A204.1 (cell line): ENCODE data around the gene CPNE7.
"Not testable (repeated sequence)": the region's sequence is repeated elsewhere in the genome, so short reads cannot be mapped to it uniquely, and the experiment has no call there.

ENCODE experiments used
- FAIRE-seq: peaks from 2 replicates; lab custom pipeline; 2012; peaks lifted over from hg19 to GRCh38; lab: Jason Lieb, UNC

CPNE7 gene

GRCh38 chr16:89567656-89568594 is 7.6 kb upstream of the CPNE7 start:
- no peak for FAIRE-seq

- no peak for FAIRE-seq
Measured at GRCh38 chr16:89569506-89570341, 5.8 kb upstream of the CPNE7 start.

DNA sequence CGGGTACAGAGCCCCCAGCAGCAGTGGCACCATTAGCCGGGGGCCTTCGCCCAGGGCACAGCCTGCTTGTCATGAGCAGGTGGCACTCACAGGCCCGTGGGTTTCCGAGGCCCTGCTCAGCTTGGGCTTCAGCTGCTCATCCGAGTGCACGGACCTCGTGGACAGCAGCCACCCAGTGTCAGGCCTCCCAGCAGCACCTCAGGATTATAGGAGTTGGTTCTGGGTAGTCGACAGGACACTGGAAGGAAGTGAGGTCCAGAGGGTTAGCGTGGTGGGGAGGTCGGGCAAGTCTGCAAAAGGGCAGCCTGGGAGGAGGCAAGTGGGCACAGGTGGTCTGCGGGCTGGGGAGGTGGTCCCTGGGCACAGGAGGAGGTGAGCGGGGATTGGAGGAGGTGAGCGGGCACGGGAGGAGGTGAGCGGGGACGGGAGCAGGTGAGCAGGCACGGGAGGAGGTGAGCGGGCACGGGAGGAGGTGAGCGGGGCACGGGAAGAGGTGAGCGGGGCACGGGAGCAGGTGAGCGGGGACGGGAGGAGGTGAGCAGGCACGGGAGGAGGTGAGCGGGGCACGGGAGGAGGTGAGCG is 5.1 kb upstream of the CPNE7 start:
- no peak for FAIRE-seq

DNA sequence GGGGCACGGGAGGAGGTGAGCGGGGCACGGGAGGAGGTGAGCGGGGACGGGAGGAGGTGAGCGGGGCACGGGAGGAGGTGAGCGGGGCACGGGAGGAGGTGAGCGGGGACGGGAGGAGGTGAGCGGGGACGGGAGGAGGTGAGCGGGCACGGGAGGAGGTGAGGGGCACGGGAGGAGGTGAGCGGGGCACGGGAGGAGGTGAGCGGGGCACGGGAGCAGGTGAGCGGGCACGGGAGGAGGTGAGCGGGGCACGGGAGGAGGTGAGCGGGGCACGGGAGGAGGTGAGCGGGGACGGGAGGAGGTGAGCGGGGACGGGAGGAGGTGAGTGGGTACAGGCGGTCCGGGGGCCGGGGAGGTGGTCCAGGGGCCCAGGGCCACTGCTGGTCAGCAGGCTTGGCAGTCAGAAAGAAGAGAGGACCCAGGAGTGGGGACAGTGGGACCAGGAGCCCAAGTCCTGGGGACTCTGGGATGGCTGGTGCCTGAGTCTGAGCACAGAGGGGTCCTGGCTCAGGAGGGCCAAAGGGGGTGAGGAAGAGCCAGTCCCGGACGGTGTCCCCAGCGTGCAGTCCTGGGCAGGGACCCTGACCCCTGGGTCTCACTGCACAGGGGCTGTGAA is 4.5 kb upstream of the CPNE7 start:
- not testable (repeated sequence) for FAIRE-seq

GRCh38 chr16:89571636-89572035 is 3.9 kb upstream of the CPNE7 start:
- no peak for FAIRE-seq

DNA sequence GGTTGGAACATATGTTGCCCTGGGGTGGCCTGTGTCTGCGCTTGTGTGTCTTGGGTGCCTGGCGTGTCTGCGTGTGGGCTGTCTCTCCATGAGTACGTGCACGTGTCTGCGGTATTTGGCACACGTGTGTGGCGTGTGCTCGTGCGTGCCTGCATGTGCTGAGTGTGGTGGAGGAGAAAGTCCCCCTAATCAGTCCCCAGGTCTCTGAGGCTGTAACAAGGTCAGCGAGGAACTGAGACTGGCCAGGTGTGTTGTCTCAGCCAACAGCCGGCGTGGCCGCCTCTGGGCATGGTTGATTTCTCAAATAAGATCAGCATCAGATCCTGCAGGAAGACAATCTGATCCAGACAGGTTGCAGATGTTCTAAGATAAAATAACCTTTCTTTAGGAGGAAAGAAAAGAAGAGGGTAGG is 3.5 kb upstream of the CPNE7 start:
- no peak for FAIRE-seq

DNA sequence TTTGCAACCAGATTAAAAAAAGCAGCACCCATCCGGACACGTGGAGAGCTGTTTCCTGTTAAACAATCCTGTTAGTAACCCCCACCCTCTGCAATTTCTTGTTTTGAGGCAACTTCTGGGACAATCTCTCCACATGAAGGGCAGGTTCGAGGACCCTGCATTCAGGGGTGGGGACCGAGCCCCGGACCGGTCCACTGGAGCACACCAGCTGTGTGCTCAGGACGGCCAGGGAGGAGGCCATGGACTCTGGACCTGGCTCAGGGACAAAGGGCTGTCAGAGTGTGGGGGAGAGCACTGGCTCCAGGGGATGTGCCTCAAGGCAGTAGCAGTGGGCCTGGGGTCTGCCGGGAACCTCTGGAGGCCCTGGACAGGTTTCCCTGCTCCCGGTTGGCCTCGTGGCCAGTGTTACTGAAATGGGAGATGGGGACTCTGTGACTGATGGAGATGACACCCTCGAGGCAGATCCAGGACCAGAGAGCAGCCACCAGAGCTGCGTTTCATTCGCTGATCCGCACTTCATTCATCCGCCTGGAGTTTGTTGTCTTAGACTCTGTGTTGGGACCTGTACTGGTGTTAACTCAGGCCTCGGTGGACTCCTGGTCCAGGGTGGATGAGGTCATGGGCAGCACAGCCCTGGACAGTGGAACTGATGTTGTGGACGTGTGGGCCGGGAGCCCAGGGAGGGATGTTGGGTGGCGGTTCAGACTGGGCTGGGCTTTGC is 2.9 kb upstream of the CPNE7 start:
- no peak for FAIRE-seq

DNA sequence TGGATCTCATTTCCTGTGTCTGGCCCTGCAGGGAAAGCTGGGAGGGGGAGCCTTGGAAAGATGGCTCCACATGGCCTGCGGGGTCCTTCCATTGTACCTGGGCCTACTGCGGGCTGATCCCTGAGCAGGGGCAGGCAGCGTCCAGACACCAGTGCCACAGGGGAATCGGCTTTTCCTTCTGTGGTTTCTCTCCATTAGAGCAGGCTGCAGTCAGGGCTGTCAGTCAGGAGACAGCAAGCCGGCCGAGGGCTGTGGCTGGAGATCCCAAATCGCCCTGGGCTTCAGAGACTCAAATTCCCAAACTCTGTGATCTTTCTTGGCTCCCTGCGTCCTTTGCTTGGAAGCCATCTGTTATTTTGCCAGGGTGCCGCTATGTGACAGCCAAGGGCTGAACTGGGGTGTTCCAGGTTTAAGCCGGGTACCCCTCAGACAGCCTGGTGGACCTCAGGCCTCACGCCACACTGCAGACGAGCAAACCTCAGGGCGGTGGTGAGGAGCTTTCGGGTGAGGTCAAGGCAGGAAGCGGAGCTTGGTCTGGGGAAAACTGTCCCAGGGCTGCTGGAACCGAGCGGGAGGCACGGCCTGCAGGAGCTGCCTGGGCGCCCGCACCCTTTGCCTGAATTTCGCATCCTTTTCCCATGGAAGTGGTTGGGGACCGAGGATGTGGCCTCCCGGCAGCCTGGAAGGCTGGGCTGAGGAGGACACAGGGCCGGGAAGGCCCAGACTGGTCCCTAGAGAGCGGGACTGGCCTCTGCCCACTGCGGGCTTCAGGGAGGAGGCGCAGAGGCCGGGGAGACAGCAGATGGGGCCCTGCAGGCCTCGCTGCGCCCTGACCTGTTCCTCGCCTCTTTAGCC is 1.5 kb upstream of the CPNE7 start:
- no peak for FAIRE-seq

DNA sequence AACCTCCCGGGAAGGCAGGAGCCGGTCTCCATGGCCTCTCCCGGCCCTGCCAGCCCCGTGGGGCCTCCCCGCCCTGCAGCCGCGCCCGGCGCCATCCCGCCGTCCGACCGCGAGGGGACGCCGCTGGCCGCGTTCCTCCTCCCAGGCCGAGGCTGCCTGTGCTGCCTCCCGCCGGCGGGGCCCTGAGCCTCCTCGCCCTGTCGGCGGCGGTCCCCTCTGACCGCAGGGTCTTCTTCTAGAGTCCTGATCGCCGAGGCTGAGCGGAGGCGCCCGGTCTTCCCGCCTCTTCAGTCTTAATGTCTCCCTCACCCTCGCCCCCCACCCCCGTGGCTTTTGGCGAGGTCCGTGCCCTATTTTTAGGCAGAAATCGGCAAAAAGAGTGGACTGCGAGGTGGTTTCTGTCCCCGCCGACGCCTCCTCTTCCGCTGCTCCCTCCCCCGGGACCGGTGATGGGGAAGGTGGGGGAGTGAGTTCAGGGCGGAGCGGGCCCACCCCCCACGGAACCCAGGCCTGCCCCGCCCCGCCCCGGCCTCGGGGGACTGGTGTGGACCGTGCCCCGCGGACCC is 794 bp upstream of the CPNE7 start:
- no peak for FAIRE-seq

DNA sequence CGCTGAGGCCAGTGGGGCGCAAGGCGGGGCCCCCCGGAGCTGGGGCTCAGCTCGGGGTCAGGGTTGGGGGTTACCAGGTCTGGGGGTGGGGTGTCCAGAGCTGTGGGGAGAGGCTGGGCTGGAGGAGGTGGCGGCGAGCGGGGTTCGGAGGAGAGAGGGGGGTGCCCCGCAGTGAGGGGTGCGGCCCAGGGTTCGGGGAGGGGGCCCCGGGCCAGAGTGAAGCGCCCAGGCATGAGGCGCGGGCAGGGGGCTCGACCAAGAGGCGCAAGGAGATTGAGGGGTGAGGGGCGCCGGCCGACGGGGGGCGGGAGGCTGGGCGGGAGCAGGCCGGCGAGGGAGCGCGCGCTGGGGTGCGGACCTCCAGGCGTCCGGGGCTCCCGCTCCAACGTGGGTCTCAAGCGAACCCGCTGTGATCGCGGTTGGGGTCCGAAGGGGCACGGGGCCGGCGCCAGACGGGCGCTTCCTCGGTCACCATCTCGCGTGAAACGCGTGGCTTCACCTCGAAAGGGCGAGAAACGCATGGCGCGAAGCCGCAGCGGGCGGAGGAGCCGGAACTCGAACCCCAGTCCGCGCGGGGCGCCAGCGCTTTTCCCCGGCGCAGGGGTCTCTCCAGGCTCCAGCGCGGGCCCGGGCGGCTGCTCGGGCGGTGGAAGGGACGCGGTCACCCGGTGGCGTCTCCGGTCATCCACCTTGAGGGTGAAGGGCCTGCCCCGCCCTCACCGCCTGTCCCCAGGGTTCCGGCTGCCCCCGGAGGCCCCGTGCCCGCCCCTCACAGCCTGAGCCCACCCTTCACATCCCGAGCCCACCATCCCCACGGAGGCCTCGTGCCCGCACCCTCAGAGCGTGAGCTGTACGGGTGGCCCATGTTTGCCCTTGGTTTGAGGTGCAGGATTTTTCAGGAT is 846 bp downstream of the CPNE7 start:
- FAIRE-seq, result no peak

- FAIRE-seq, result no peak
Measured at GRCh38 chr16:89577055-89577759, 1.6 kb downstream of the CPNE7 start.

- FAIRE-seq, result no peak
Measured at GRCh38 chr16:89579351-89579750, 3.8 kb downstream of the CPNE7 start.

- FAIRE-seq, result no peak
Measured at GRCh38 chr16:89581045-89581695, 5.6 kb downstream of the CPNE7 start.

- FAIRE-seq, result no peak
Measured at GRCh38 chr16:89581861-89582563, 6.5 kb downstream of the CPNE7 start.

DNA sequence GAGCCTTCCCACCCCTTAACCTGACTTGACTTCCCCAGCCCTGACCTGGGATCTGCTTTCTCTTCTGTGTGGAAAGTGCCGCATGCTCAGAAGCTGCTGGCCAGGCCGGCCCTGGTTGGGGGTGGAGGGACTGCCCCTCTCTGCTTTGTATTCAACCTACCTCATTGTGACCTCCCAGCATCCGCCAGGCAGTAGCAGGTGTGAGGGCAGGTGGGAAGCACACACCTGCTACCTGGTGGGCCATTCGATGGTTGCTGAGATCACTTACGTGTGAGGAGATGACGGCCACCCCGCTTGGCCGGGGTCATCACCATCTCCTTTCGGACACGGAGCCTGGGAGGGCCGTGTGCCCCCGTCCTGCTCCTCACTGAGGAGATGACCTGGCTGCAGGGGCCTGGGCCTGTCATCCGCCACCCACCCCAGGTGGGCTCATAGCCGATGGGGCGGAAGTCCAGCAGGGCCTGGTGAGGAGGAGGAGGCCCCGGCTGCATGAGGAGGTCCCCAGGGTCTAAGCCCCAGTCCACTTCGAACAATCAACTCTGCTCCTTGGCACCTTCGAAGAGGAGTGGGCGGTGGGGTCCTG is 7.1 kb downstream of the CPNE7 start:
- FAIRE-seq, result no peak

GRCh38 chr16:89583197-89583894 is 7.8 kb downstream of the CPNE7 start:
- FAIRE-seq, result no peak
